ENCODE data around the gene ZNF793. TPM values are rescaled to one million over a fixed set of nuclear protein-coding genes. Genes with fewer than 3 reads are reported as not detected.

ZNF793 gene
- total and polyA plus RNA-seq, 3 donors from 2014 or later = 7.3 to 33.5 (median 25.6) TPM

- Histone ChIP-seq H3K27me3 (no peaks in the 10 kb centered on the region), H3K4me3 (no peak overlapping the region), H3K9me3 (no peaks in the 10 kb centered on the region), H3K27ac (no peak overlapping the region), H3K4me1 (no peaks in the 10 kb centered on the region), H3K36me3 (ENCODE audit: low read depth, missing control alignments) (no peaks in the 10 kb centered on the region)
- WGBS, 2 donors = 81 to 88% methylated on average over 3 of the region's 3 CpGs
- TF ChIP-seq POLR2A (IDR thresholded peaks at IDR 0.05) (no peak), CTCF (IDR thresholded peaks at IDR 0.05) (no peak)
- intact Hi-C loops (cut with DNase I; ENCODE audit: low total_unique reads) = no loop called here
- DNase-seq = no peak
Observed at GRCh38 chr19:37492213-37492612, 14.5 kb upstream of the ZNF793 start.

- H3K36me3 ChIP-seq (ENCODE audit: low read depth, missing control alignments) = no peaks in the 10 kb centered on the region
- DNase-seq = peak; percentile 26
- intact Hi-C loops (cut with DNase I; ENCODE audit: low total_unique reads) = no loop called here
- no peaks in the 10 kb centered on the region for H3K27me3 ChIP-seq
- TF ChIP-seq POLR2A (IDR thresholded peaks at IDR 0.05) (no peak), CTCF (IDR thresholded peaks at IDR 0.05) (no peak)
- no peaks in the 10 kb centered on the region for H3K9me3 ChIP-seq
- peak overlapping the region; percentile 84 to 96 for H3K27ac ChIP-seq
- WGBS, 2 donors = 3% methylated on average over 12 of the region's 12 CpGs
- peak overlapping the region; percentile 63 to 92 for H3K4me3 ChIP-seq
- peaks cover 8% of the 10 kb centered on the region for H3K4me1 ChIP-seq
Observed at GRCh38 chr19:37505958-37506386, 767 bp upstream of the ZNF793 start.

- Histone ChIP-seq H3K4me3 (peak overlapping the region; percentile 63 to 92), H3K27ac (peak overlapping the region; percentile 84 to 96), H3K36me3 (ENCODE audit: low read depth, missing control alignments) (no peaks in the 10 kb centered on the region), H3K9me3 (no peaks in the 10 kb centered on the region), H3K27me3 (no peaks in the 10 kb centered on the region), H3K4me1 (peaks cover 8% of the 10 kb centered on the region)
- intact Hi-C loops (cut with DNase I; ENCODE audit: low total_unique reads) = no loop called here
- TF ChIP-seq POLR2A (IDR thresholded peaks at IDR 0.05) = no peak
- TF ChIP-seq CTCF (IDR thresholded peaks at IDR 0.05) = no peak
- DNase-seq = no peak
- WGBS, 2 donors = 2 to 3% methylated on average over 9 of the region's 9 CpGs
Observed at GRCh38 chr19:37507167-37507464, 377 bp downstream of the ZNF793 start.

GRCh38 chr19:37511186-37511585, 4.4 kb downstream of the ZNF793 start:
- H3K36me3 ChIP-seq (ENCODE audit: low read depth, missing control alignments) = no peaks in the 10 kb centered on the region
- no peak for DNase-seq
- no peaks in the 10 kb centered on the region for H3K9me3 ChIP-seq
- no peak overlapping the region for H3K4me3 ChIP-seq
- no peaks in the 10 kb centered on the region for H3K4me1 ChIP-seq
- no peak for TF ChIP-seq POLR2A (IDR thresholded peaks at IDR 0.05)
- TF ChIP-seq CTCF (IDR thresholded peaks at IDR 0.05) = no peak
- intact Hi-C loops (cut with DNase I; ENCODE audit: low total_unique reads) = no loop called here
- H3K27me3 ChIP-seq = no peaks in the 10 kb centered on the region
- no peak overlapping the region for H3K27ac ChIP-seq
- WGBS, 2 donors = 93 to 100% methylated on average over 3 of the region's 3 CpGs

- H3K9me3 ChIP-seq = no peaks in the 10 kb centered on the region
- H3K4me1 ChIP-seq = no peaks in the 10 kb centered on the region
- 92 to 95% methylated on average over 3 of the region's 3 CpGs for WGBS, 2 donors
- no peak overlapping the region for H3K4me3 ChIP-seq
- intact Hi-C loops (cut with DNase I; ENCODE audit: low total_unique reads) = no loop called here
- DNase-seq = no peak
- H3K36me3 ChIP-seq (ENCODE audit: low read depth, missing control alignments) = no peaks in the 10 kb centered on the region
- H3K27ac ChIP-seq = no peak overlapping the region
- no peak for TF ChIP-seq CTCF (IDR thresholded peaks at IDR 0.05)
- no peak for TF ChIP-seq POLR2A (IDR thresholded peaks at IDR 0.05)
- H3K27me3 ChIP-seq = no peaks in the 10 kb centered on the region
Observed at GRCh38 chr19:37511821-37512220, 5.1 kb downstream of the ZNF793 start.
